Tongue (tissue), 2 donors: ENCODE data around the gene MYORG. TPM values are rescaled to one million over a fixed set of nuclear protein-coding genes. Genes with fewer than 3 reads are reported as not detected.
"Not testable (repeated sequence)": the region's sequence is repeated elsewhere in the genome, so short reads cannot be mapped to it uniquely, and the experiment has no call there.

Experiments
- DNase-seq: peaks from one replicate; pipeline ENCODE4 v3.0.0-alpha.2; 2015
- total RNA-seq: library from RNA; depleted of rRNA; stranded (reverse); fragments of >200 nt; gene quantifications from one replicate; pipeline ENCODE4 v1.2.3, GENCODE V29; 2014

The MYORG gene
- total RNA-seq, 1 donor from 2014 or later: 25.2 TPM

DNA sequence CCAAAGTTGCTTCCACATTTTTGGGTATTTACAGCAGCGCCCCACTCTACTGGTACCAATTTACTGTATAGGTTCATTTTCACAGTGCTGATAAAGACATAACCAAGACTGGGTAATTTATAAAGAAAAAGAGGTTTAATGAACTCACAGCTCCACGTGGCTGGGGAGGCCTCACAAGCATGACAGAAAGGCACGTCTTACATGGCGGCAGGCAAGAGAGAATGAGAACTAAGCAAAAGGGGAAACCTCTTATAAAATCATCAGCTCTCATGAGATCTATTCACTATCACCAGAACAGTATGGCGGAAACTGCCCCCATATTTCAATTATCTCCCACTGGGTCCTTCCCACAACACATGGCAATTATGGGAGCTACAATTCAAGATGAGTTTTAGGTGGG, 7.9 kb downstream of the MYORG start:
- DNase-seq: not testable (repeated sequence)

DNA sequence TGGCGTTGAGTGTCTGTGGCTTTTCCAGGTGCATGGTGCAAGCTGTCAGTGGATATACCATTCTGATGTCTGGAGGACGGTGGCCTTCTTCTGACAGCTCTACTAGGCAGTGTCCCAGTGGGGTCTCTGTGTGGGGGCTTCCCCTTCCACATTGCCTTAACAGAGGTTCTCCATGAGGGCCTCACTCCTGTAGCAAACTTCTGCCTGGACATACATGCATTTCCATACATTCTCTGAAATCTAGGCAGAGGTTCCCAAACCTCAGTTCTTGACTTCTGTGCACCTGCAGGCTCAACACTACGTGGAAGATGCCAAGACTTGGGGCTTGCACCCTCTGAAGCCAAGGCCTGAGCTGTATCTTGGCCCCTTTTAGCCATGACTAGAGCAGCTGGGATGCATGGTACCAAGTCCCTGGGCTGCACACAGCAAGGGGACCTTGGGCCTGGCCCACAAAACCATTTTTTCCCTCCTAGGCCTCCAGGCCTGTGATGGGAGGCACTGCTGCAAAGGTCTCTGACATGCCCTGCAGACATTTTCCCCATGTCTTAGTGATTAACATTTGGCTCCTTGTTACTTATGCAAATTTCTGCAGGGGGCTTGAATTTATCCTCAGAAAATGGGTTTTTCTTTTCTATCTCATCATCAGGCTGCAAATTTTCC, 8.8 kb downstream of the MYORG start:
- not testable (repeated sequence) for DNase-seq

DNA sequence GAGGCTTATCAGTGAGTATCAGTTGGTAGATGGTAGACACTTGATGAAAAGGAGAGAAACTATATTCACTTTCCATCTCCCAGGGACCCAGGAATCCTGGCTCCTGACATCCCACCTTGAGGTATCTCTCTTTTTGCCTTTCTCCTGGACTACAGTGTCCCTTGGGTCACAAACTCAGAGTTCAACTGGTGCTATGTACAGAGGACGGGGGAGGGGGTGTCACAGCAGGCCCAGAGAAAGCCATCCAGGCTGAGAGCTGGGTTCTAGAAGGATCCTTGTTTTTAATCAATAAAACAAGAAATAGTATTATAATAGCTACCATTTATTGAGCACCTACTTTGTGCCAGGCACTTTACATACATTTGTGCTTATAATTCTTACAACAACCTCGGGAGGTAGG, 10.3 kb downstream of the MYORG start:
- no peak for DNase-seq

DNA sequence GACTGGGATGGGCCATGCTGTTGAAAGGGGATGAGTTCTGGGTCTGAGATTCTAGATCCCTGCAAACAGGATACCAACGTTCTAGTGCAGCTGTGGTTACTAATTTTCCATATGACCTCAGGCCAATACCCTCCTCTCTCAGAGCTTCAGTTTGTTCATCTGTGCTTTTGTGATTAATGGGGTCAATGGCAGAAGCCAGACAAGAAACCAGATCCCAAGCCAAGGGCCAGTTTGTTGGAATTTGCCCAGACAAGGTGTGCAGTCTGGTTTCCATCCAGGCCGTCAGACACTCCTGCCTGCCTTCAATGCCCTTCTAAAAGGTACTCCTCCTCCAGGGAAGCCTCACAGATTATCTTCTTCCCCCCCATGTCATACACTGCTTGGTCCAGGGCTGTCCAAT, 11.4 kb downstream of the MYORG start:
- no peak for DNase-seq

DNA sequence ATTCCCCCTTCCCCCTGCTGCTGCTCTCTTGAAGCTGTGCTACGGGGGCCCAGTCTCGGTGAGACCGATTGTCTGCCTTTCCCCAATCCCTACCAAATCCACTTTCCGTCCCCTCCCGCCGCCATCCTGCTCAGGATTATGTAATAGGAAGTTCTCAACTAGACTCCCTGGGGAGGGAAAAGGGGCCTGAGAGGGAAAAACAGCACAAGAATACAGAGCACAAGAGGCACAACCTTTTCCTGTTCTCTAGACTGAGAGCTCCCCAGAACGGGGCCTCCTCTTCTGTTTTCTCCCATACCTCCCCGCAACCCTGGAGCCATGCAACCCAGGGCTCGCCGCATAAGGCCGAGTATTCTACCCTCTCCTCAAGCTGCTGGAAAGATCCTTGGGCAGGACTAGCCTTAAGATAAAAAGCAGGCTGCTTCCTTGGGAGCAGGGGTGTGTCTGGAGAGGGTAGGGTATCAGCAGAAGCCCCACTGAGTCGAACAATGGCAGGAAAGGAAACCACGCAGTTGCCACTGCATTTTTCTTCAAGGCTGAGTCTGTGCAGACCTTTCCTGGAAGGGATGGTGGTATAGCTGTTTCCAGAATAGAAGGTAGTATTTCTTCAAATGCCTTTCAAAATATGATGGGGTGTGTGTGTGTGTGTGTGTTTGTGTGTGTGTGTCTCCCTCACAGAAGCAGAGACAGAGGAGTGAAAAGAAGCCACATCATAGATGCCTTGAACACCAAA, 12.9 kb downstream of the MYORG start:
- peak; percentile 86 for DNase-seq

DNA sequence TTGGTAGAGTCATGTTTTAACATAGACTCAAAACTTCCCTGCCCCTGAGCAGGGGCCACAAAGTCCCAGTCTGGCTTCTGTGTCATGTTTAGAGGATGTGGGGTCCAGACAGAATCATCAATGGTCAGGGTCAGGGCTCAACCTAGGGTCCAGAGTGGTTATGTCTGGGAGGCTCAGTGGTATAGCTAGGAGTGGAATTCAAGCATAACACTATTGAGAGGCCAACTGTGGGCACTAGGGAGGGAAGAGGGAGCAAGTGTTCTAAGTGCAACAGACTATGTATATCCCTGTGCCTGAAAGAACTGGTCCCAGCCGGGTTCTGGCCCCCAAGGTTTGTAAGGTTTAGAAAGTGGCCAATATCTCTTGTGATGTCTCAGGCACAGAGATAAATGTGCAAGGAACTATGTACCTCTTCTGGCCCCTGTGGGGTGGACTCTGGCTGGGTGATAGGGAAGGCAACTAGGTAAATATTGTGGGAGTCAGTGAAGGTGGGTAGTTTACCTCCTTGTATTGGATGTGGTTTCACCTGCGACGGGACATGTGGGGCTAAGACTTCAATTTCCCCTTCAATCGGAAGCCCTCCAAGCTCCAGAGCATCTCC, 14.0 kb downstream of the MYORG start:
- DNase-seq: no peak

DNA sequence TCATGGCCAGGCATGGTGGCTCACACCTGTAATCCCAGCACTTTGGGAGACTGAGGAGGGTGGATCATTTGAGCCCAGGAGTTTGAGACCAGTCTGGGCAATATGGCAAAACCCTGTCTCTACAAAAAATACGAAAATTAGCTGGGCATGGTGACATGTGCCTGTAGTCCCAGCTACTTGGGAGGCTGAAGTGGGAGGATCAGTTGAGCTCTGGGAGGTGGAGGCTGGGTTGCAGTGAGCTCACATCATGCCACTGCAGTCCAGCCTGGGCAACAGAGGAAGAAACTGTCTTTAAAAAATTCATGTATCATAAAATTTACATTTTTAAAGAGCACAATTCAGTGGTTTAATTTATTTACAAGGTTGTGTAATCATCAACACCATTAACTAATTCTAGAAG, 23.7 kb downstream of the MYORG start:
- not testable (repeated sequence) for DNase-seq

DNA sequence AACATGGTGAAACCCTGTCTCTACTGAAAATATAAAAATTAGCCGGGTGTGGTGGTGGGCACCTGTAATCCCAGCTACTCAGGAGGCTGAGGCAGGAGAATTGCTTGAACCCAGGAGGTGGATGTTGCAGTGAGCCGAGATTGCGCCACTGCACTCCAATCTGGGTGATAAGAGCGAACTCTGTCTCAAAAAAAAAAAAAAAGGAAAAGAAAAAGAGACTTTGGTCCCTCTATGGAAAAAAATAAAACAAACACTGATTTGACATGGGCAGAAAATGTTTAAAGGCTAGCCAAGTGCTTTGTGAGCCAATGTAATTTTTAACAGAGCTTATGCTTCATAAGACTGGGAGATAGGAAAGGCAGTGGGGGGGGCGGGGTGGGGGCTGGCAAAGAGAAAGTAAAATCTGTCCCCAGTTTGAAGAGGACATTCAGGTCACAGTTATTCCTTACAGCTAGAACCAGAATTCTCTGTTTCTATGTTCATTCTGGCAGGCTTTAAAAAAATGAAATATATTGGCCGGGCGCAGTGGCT, 24.5 kb downstream of the MYORG start:
- DNase-seq: not testable (repeated sequence)

DNA sequence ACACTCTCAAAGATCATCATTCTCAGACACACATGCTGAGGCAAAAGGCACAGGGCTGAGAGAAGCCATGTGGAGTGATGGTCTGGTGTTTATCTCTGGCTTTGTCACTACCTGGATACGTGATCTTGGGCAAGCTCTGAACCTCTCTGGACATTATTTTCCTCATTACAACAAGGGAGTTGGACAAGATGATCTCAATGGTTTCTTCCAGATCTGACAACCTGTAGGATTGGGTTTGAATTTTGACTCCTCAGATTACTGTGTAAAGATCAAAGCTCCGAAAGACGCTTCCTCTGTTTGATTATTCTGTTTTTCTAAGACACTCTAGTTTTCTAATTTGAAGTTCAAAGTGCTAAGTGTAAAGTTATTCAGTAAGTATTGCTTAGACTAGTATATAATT, 27.4 kb downstream of the MYORG start:
- no peak for DNase-seq

DNA sequence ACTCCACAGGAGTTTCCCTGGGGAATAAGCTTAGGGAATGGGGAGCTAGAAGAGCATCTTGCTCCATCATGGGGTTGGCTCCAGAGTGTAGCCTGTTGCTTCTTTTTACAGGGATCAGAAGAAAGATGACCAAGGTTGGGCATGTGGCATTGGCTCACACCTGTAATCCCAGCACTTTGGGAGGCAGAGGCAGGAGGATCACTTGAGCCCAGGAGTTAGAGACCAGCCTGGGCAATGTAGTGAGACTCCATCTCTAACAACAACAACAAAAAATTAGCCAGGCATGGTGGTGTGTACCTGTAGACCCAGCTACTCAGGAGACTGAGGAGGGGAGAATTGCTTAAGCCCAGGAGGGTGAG, 28.9 kb downstream of the MYORG start:
- no peak for DNase-seq

DNA sequence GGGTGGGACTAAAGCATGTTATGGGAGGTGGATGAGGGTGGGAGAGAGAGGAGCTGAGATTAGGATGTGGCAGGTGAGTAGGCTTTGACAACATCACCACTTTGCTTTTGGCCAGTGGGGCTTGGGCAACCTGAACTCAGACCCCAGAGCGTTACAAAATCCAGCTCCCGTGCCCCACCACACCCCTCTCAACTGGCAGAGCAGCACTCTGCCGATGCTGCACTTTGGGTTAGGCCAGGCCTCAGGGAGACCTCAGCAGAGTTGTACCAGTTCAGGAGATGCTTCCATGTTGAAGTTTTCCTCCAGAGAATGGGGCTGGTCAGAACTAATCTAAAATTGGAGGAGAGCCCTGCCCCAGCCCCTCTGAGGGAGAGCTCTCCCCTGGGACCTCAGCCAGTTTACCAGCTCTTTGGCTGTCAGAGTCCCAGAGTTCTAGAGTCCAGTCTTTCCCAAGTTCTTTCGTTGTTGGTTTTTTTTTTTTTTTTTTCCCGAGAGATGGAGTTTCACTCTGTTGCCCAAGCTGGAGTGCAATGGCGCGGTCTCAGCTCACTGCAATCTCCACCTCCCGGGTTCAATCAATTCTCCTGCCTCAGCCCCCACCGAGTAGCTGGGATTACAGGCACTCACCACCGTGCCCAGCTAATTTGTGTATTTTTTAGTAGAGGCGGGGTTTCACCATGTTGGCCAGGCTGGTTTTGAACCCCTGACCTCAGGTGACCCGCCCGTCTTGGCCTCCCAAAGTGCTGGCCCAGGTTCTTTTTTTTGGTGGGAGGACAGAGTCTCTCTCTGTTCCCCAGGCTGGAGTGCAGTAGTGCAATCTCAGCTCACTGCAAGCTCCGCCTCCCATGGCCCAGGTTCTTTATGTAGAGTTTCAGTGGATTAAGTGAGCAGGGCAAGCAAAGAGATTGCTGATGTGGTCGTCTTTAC, 29.6 kb downstream of the MYORG start:
- DNase-seq: no peak

DNA sequence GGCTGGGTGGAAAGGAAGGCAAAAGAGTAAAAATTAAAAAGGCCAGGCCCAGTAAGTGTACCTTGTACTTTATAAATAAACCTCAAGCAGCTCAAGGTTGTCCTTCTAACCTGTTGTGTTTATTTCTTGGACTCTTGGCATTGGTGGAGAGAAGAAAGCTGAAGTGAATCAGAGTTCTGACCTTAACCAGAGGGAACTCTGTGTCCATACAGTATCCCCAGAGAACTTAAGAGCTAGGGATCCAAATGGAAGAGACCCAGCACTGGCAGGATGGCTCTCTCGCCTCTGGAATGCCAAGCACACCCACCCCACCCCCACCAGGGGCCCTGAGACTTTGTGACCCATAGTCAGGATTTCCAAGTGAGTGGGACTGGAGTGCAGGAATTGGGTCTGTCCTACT, 33.1 kb downstream of the MYORG start:
- DNase-seq: no peak

DNA sequence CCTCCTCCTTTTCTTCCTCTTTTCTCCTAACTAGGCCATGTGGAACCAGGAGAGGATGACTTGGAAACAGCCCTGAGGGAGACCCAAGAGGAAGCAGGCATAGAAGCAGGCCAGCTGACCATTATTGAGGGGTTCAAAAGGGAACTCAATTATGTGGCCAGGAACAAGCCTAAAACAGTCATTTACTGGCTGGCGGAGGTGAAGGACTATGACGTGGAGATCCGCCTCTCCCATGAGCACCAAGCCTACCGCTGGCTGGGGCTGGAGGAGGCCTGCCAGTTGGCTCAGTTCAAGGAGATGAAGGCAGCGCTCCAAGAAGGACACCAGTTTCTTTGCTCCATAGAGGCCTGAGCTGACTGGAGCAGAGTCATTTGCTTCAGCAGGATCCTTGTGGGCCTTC, 33.6 kb downstream of the MYORG start:
- DNase-seq: peak; percentile 67

DNA sequence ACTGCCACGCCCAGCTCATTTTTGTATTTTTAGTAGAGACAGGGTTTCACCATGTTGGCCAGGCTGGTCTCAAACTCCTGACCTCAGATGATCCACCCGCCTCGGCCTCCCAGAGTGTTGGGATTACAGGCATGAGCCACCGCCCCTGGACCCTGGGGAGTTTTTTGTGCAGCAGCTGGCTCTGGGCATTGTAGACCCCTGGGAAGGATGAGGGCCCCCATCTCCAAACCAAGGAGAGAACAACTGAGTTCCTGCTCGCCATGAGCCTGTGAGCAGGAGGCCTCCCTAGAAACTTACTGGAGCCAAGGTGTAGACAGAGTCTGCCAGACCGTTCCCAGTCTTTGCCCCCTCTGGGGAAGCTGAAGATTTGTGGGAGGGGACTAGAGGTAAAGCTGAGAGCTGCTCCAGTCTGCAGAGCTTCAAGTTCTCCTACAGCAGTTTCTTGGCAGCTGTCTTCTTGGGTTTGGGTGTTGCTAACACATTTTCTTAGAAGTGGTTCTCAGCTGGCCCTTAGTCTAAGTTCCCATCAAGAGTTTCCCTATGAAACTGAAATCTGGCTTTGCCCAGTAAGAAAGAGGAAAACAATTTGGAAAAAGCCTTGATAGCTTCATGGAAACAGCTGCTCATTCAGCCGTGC, 34.9 kb downstream of the MYORG start:
- DNase-seq: peak; percentile 78

DNA sequence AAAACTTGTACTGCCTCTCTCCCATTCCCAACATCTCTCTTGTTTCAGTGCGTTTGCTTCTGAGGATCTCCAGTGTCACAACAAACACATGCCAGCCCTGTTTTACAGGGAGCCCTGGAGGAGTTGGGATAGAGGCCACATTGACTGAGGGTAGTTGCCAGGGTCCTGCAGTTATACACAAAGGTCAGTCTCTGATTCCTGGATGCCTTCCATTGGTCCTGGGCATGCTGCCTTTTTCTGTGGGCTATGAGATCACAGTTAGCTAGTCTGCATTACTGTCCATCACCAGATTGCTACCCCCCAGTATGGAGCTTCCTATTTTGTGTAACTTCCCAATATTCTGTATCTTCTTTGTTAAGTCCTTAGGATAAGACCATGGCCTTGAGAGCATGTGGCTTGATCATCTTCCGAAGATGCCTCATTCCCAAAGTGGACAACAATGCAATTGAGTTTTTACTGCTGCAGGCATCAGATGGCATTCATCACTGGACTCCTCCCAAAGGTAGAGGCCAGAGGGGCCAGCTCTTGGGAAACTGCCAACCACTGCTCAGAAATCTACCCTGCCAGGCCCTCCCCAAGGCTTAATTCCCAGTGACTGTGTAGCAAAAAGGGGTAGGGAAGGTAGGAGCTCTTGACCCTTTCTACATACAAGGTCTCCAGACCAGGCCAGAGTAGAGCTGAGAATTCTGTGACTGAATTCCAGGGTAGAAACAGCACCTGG, 37.9 kb downstream of the MYORG start:
- no peak for DNase-seq

DNA sequence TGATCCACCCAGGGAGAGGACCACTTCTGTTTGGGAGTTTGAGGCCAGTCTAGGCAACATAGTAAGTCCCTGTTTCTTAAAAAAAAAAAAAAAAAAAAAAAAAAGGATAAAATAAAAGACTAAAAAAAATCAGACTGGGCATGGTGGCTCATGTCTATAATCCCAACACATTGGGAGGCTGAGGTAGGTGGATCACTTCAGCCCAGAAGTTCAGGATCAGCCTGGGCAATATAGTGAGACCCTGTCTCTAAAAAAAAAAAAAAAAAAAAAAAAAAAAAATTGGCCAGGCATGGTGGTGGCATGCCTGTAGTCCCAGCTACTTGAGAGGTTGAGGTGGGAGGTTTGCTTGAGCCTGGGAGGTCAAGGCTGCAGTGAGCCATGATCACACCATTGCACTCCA, 38.6 kb downstream of the MYORG start:
- DNase-seq: not testable (repeated sequence)

DNA sequence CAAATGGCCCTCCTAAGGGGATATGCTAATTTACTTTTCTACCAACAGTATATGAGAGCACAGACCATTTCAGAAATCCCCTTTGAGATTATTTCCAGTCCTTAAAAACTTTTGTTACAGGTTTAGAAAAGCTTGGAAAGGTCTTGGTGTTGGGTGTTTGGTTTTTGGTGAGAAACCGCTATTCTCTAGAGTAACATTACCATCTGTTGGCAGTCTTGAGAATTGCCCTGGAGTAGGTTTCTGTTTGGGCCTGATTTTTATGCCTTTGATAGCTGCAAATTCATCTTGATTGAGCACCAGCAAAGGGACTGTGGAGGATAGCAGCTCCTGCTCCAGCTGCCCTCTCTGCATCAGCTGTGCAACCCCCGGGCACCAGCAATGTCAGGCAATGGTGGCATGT, 39.3 kb downstream of the MYORG start:
- DNase-seq: no peak

DNA sequence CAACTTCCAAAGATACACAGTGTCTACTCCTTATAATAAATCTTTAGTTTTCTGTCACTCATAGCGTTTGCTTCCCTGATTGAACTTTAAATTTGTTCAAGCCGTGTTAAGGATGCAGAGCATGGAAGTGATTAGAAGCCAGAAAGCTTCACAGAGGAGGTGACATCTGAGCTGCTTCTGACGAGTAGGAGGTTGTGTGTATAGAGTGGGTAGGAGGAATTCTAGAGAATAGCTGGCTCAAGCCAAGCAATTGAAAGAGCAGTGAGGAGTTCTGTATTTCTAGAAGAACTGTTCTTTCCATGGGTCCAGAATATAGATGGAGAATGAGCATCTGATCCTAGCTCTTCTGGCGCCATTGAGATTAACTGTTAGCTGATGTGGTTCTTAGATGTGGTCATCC, 41.3 kb downstream of the MYORG start:
- no peak for DNase-seq

DNA sequence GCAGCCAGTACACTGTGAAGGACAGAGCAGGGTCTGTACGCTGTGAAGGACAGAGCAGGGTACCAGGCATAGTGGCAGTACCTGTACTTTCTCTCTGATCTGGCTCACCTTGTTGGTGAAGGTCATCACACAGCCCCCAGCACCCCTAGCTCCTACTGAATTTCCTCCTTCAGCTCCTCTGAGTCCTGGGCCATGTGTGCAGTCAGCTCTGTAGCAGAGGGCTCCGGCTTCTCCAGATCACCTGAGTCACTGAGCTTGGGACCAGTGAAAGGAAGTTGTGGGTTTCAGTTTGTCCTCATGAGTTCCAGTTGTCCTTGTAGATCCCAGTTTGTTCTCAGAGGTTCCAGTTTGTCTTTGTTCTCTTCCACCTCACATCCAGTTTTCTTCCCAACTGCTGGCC, 41.8 kb downstream of the MYORG start:
- DNase-seq: no peak

DNA sequence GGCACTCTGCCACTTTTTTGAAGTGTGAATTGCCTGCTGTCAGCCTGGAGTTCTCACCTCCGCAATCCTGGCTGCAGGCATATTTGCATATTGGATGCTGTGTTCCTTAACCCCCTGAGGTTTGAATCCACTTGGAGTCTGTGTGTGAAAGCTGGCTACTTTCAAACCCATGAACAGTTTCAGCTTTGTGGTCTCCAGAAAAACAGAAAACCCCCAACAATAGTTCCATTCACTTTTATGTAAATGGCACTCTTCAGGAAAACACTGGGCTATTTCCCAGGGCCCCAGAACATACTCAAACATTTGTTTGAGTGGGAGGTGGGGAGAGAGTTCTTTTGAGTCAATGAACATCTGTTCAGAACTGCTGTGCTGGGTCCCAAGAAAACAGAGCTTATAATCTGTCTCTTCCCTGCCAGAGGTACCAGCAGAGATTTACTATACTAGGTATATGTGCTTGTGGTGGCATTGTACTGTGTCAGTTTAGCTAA, 42.3 kb downstream of the MYORG start:
- peak; percentile 72 for DNase-seq

DNA sequence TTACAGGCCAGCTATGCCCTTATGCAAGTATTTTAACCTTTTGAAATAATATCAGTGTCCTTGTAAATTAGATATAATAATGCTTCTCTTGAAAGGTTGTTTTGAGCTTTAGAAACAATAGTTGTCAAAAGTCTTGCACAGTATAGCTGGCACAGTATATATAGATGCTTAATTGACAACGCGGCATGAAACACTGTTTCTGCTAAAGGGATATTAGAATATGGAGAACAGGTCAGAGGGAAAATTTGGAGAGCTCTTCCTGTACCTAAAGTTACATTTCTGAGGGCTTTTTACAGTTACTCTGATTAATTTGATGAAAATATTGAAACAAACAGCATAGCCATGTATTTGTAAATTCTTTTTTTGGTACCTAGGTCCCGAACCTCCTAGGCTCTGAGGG, 42.9 kb downstream of the MYORG start:
- no peak for DNase-seq
